ENCODE measurements around the gene RNF212. TPM values are rescaled to one million over a fixed set of nuclear protein-coding genes. Genes with fewer than 3 reads are reported as not detected.
A peak's percentile ranks its signal among the peaks of the same experiment; 100 is the strongest.

RNF212 gene
- total and polyA plus RNA-seq, 2 of the 13 experiments (the other 11 are each of a cell fraction or from before 2014, with no cell fraction given), result not detected

- no peak for FAIRE-seq
- Histone ChIP-seq H3K4me2 (ENCODE audit: low read depth, low read length) (peak overlapping the region; percentile 26; the same call in 1 of the 2 replicates), H3K4me1 (ENCODE audit: insufficient read depth, low read length) (peaks cover 14% of the 10 kb centered on the region; the same call in 1 of the 2 replicates), H4K20me1 (ENCODE audit: insufficient read depth, low read length) (no peaks in the 10 kb centered on the region), H3K27ac (ENCODE audit: extremely low read length, insufficient read depth, low read length) (no peak overlapping the region), H3K4me3 (replicated peaks in 1 of 3; ENCODE audit: insufficient read depth in 1 of 3, low read depth in 2 of 3, low read length in 3 of 3) (no peak overlapping the region), H3K36me3 (replicated peaks in 1 of 2; ENCODE audit: control insufficient read depth in 1 of 2, insufficient read depth in 2 of 2, low read length in 2 of 2) (no peaks in the 10 kb centered on the region), H3K9me3 (ENCODE audit: low read length) (no peaks in the 10 kb centered on the region), H3K79me2 (ENCODE audit: insufficient read depth, low read length) (no peaks in the 10 kb centered on the region), H2AFZ (ENCODE audit: low read length) (no peak overlapping the region), H3K27me3 (ENCODE audit: control insufficient read depth in 1 of 2, insufficient read depth in 2 of 2, low read length in 2 of 2) (peaks cover 5 to 73% of the 10 kb centered on the region in 2 experiments), H3K9ac (ENCODE audit: insufficient read depth, low read depth, low read length) (no peak overlapping the region)
- in situ Hi-C loops (cut with HindIII; ENCODE audit: extremely low pct_ligation_motif_present, low pct_unique_long_range_greater_than_20kb) (no loop called here), intact Hi-C loops (cut with micrococcal nuclease; ENCODE audit: unreplicated experiment) (no loop called here)
- no TSS peak for BruUV-seq (replicated peaks)
- no peak for DNase-seq (ENCODE audit: low spot score)
- WGBS (ENCODE audit: low lambda C conversion rate), result 24% methylated on average over 25 of the region's 29 CpGs
- ChIA-PET POLR2A (interaction anchor here (0.7 kb wide), 1 partner anchor 90 kb away, joined by 3 read pairs; the partner anchor contains the start of gene SLC26A1), CTCF (ENCODE audit: low intra/inter-chr PET ratio, low total read pairs) (no interaction called here)
- peak; percentile 63 for ATAC-seq
- TF ChIP-seq ZNF598 (CRISPR knock-in tag; IDR thresholded peaks at IDR 0.05; ENCODE audit: borderline replicate concordance), result no peak
- TF ChIP-seq ZNF710 (CRISPR knock-in tag; IDR thresholded peaks at IDR 0.05; ENCODE audit: borderline replicate concordance), result no peak
- TF ChIP-seq NCOR1 (IDR thresholded peaks at IDR 0.05; ENCODE audit: borderline replicate concordance, low read length), result no peak
- TF ChIP-seq REXO4 (CRISPR knock-in tag; IDR thresholded peaks at IDR 0.05; ENCODE audit: borderline replicate concordance), result no peak
- no peak for TF ChIP-seq RARG (CRISPR knock-in tag; IDR thresholded peaks at IDR 0.05; ENCODE audit: low read depth)
- TF ChIP-seq FOSL2 (CRISPR knock-in tag; IDR thresholded peaks at IDR 0.05), result peak; percentile 88
- peak; percentile 38; the same call in 1 of the 2 replicates for TF ChIP-seq HIC2 (CRISPR knock-in tag; IDR thresholded peaks at IDR 0.05; ENCODE audit: low read depth)
- TF ChIP-seq ZBTB39 (CRISPR knock-in tag; IDR thresholded peaks at IDR 0.05), result no peak
- no peak for TF ChIP-seq CREB1 (IDR thresholded peaks at IDR 0.05)
- TF ChIP-seq CREB1 (CRISPR knock-in tag; IDR thresholded peaks at IDR 0.05), result no peak
- TF ChIP-seq ZFP37 (CRISPR knock-in tag; IDR thresholded peaks at IDR 0.05; ENCODE audit: borderline replicate concordance), result no peak
- no peak for TF ChIP-seq FOXA1 (IDR thresholded peaks at IDR 0.05)
- 0 out of 2 replicates have a peak, but pooled peaks have one; percentile 17 for TF ChIP-seq FOXA1 (CRISPR knock-in tag; IDR thresholded peaks at IDR 0.05)
- no peak for TF ChIP-seq HINFP (CRISPR knock-in tag; IDR thresholded peaks at IDR 0.05; ENCODE audit: low read depth)
Observed at GRCh38 chr4:1082215-1083182, 30.9 kb downstream of the RNF212 start.

Measured in HepG2 (cell line).